Measurements from ENCODE around the gene PSME2. TPM values are rescaled to one million over a fixed set of nuclear protein-coding genes. Genes with fewer than 3 reads are reported as not detected.

PSME2 gene
- polyA plus RNA-seq, 6 donors from 2014 or later = 257 to 514 (median 294) TPM

Other genes with a start within 250 kb of the PSME2 start
- 10 to 100 TPM; 13.3 to 27.0 (median 21.8) TPM for gene DHRS4, start 192.8 kb downstream of the PSME2 start, polyA plus RNA-seq (ENCODE audit: low read depth in 6 of 6)
- gene DHRS4L2, start 157.7 kb downstream of the PSME2 start, polyA plus RNA-seq (ENCODE audit: low read depth in 6 of 6) = 10 to 100 TPM in 5 of 6 donors, 1 to 10 TPM in 1; 8.6 to 18.3 (median 16.9) TPM
- under 1 TPM in 2 of 6 donors, not detected in 4; 0.10 to 0.11 TPM for gene CARMIL3, start 94.6 kb downstream of the PSME2 start, polyA plus RNA-seq (ENCODE audit: low read depth in 6 of 6)
- 1 to 10 TPM in 1 of 6 donors, not detected in 5; 1.1 TPM for gene CPNE6, start 75.0 kb downstream of the PSME2 start, polyA plus RNA-seq (ENCODE audit: low read depth in 6 of 6)
- 10 to 100 TPM; 26.5 to 48.0 (median 36.8) TPM for gene PCK2, start 52.3 kb downstream of the PSME2 start, polyA plus RNA-seq (ENCODE audit: low read depth in 6 of 6)
- gene DCAF11, start 31.8 kb downstream of the PSME2 start, polyA plus RNA-seq (ENCODE audit: low read depth in 6 of 6) = 100 to 1,000 TPM in 1 of 6 donors, 10 to 100 TPM in 5; 65.8 to 106 (median 78.5) TPM
- 1 to 10 TPM; 2.3 to 8.9 (median 6.4) TPM for gene NRL, start 31.7 kb downstream of the PSME2 start, polyA plus RNA-seq (ENCODE audit: low read depth in 6 of 6)
- gene FITM1, start 16.0 kb downstream of the PSME2 start, polyA plus RNA-seq (ENCODE audit: low read depth in 6 of 6) = 1 to 10 TPM in 1 of 6 donors, under 1 TPM in 4, not detected in 1; 0.29 to 1.4 (median 0.53) TPM
- 100 to 1,000 TPM; 704 to 932 (median 769) TPM for gene PSME1, start 10.4 kb downstream of the PSME2 start, polyA plus RNA-seq (ENCODE audit: low read depth in 6 of 6)
- gene EMC9, start 5.0 kb downstream of the PSME2 start, polyA plus RNA-seq (ENCODE audit: low read depth in 6 of 6) = 10 to 100 TPM in 2 of 6 donors, 1 to 10 TPM in 4; 5.9 to 15.3 (median 9.2) TPM
- gene RNF31, start 888 bp upstream of the PSME2 start, polyA plus RNA-seq (ENCODE audit: low read depth in 6 of 6) = 10 to 100 TPM; 21.0 to 47.2 (median 32.1) TPM
- gene IRF9, start 14.7 kb upstream of the PSME2 start, polyA plus RNA-seq (ENCODE audit: low read depth in 6 of 6) = 100 to 1,000 TPM in 3 of 6 donors, 10 to 100 TPM in 3; 86.7 to 140 (median 97.2) TPM
- 1 to 10 TPM; 3.6 to 9.6 (median 6.9) TPM for gene REC8, start 25.5 kb upstream of the PSME2 start, polyA plus RNA-seq (ENCODE audit: low read depth in 6 of 6)
- gene IPO4, start 42.2 kb upstream of the PSME2 start, polyA plus RNA-seq (ENCODE audit: low read depth in 6 of 6) = 10 to 100 TPM in 5 of 6 donors, 1 to 10 TPM in 1; 5.4 to 19.0 (median 12.6) TPM
- gene TM9SF1, start 48.8 kb upstream of the PSME2 start, polyA plus RNA-seq (ENCODE audit: low read depth in 6 of 6) = 10 to 100 TPM; 34.5 to 43.9 (median 37.0) TPM
- 1 to 10 TPM in 3 of 6 donors, under 1 TPM in 2, not detected in 1; 0.36 to 1.7 (median 1.4) TPM for gene TSSK4, start 59.1 kb upstream of the PSME2 start, polyA plus RNA-seq (ENCODE audit: low read depth in 6 of 6)
- gene CHMP4A, start 66.9 kb upstream of the PSME2 start, polyA plus RNA-seq (ENCODE audit: low read depth in 6 of 6) = 100 to 1,000 TPM; 139 to 167 (median 157) TPM
- gene MDP1, start 69.5 kb upstream of the PSME2 start, polyA plus RNA-seq (ENCODE audit: low read depth in 6 of 6) = 10 to 100 TPM; 32.7 to 48.2 (median 37.3) TPM
- 100 to 1,000 TPM; 306 to 385 (median 326) TPM for gene NEDD8, start 85.8 kb upstream of the PSME2 start, polyA plus RNA-seq (ENCODE audit: low read depth in 6 of 6)
- 100 to 1,000 TPM in 3 of 6 donors, 10 to 100 TPM in 3; 90.3 to 120 (median 99.2) TPM for gene GMPR2, start 86.3 kb upstream of the PSME2 start, polyA plus RNA-seq (ENCODE audit: low read depth in 6 of 6)
- gene TINF2, start 96.0 kb upstream of the PSME2 start, polyA plus RNA-seq (ENCODE audit: low read depth in 6 of 6) = 100 to 1,000 TPM; 238 to 289 (median 254) TPM
- gene TGM1, start 116.6 kb upstream of the PSME2 start, polyA plus RNA-seq (ENCODE audit: low read depth in 6 of 6) = not detected
- gene RABGGTA, start 125.0 kb upstream of the PSME2 start, polyA plus RNA-seq (ENCODE audit: low read depth in 6 of 6) = 10 to 100 TPM; 22.2 to 36.2 (median 22.8) TPM
- 10 to 100 TPM; 20.4 to 38.5 (median 29.3) TPM for gene DHRS1, start 153.2 kb upstream of the PSME2 start, polyA plus RNA-seq (ENCODE audit: low read depth in 6 of 6)
- 1 to 10 TPM in 5 of 6 donors, under 1 TPM in 1; 0.83 to 2.4 (median 1.3) TPM for gene NOP9, start 153.2 kb upstream of the PSME2 start, polyA plus RNA-seq (ENCODE audit: low read depth in 6 of 6)
- 10 to 100 TPM in 1 of 6 donors, 1 to 10 TPM in 5; 4.9 to 10.4 (median 8.1) TPM for gene CIDEB, start 161.4 kb upstream of the PSME2 start, polyA plus RNA-seq (ENCODE audit: low read depth in 6 of 6)
- gene LTB4R2, start 163.5 kb upstream of the PSME2 start, polyA plus RNA-seq (ENCODE audit: low read depth in 6 of 6) = 1 to 10 TPM in 1 of 6 donors, under 1 TPM in 5; 0.28 to 1.2 (median 0.69) TPM
- 1 to 10 TPM; 1.4 to 2.4 (median 2.1) TPM for gene LTB4R, start 164.9 kb upstream of the PSME2 start, polyA plus RNA-seq (ENCODE audit: low read depth in 6 of 6)
- gene ADCY4, start 188.5 kb upstream of the PSME2 start, polyA plus RNA-seq (ENCODE audit: low read depth in 6 of 6) = under 1 TPM in 3 of 6 donors, not detected in 3; 0.29 to 0.53 (median 0.32) TPM
- 10 to 100 TPM in 2 of 6 donors, 1 to 10 TPM in 3, not detected in 1; 7.7 to 12.9 (median 9.3) TPM for gene RIPK3, start 193.4 kb upstream of the PSME2 start, polyA plus RNA-seq (ENCODE audit: low read depth in 6 of 6)
- under 1 TPM in 2 of 6 donors, not detected in 4; 0.19 to 0.43 TPM for gene NFATC4, start 221.6 kb upstream of the PSME2 start, polyA plus RNA-seq (ENCODE audit: low read depth in 6 of 6)

All from naive B cell (primary cell).